ENCODE data around the gene CDKN2B-AS1. TPM values are rescaled to one million over a fixed set of nuclear protein-coding genes. Genes with fewer than 3 reads are reported as not detected.

Gene CDKN2B-AS1
- total RNA-seq, 1 experiment from 2014 or later = not detected

GRCh38 chr9:22033012-22033630, 38.5 kb downstream of the CDKN2B-AS1 start:
- H3K9me3 Mint-ChIP-seq = no peaks in the 10 kb centered on the region

More at GRCh38 chr9:22033012-22033630, 38.5 kb downstream of the CDKN2B-AS1 start:
- no peak overlapping the region for H2AFZ ChIP-seq (ENCODE audit: low read length)
- H3K4me1 Mint-ChIP-seq = peaks cover 5 to 9% of the 10 kb centered on the region in 2 experiments; a peak in 3 of 4 replicates
- WGBS (ENCODE audit: extremely low coverage, insufficient read length, low lambda C conversion rate) = no CpG with 5 or more reads among the region's 8 CpGs
- H3K27ac ChIP-seq (ENCODE audit: insufficient read length, low read depth, low read length) = no peak overlapping the region
- no peaks in the 10 kb centered on the region for H3K9me3 ChIP-seq (ENCODE audit: control insufficient read depth, low read depth, low read length)
- no peak overlapping the region for H3K27ac Mint-ChIP-seq
- DNase-seq = no peak
- H3K4me2 ChIP-seq (ENCODE audit: insufficient read depth, insufficient read length, low read length) = no peak overlapping the region
- H2BK15ac ChIP-seq (ENCODE audit: low read depth, low read length) = no peak overlapping the region
- H3K27me3 ChIP-seq (ENCODE audit: insufficient read depth, low read length) = no peaks in the 10 kb centered on the region
- H4K20me1 ChIP-seq (ENCODE audit: control insufficient read depth, insufficient read depth, insufficient read length) = no peaks in the 10 kb centered on the region
- H4K8ac ChIP-seq (replicated peaks; ENCODE audit: insufficient read length, low read depth, low read length) = no peak overlapping the region
- H3K56ac ChIP-seq (ENCODE audit: insufficient read length, low read depth, low read length) = no peak overlapping the region
- no peak overlapping the region for H2BK120ac ChIP-seq (ENCODE audit: low read depth, low read length, poor library complexity, severe bottlenecking)
- H3K27me3 Mint-ChIP-seq (ENCODE audit: low read depth) = no peaks in the 10 kb centered on the region; the same call in 1 of the 2 replicates
- H3K36me3 Mint-ChIP-seq (ENCODE audit: insufficient read depth in 1 of 3, low read depth in 3 of 3) = no peaks in the 10 kb centered on the region
- H3K9ac ChIP-seq (ENCODE audit: extremely low read depth, insufficient read length, low read length) = no peak overlapping the region
- H3K23ac ChIP-seq (ENCODE audit: insufficient read length, low read depth, low read length) = no peak overlapping the region
- H3K4me3 Mint-ChIP-seq = no peak overlapping the region
- H3K79me1 ChIP-seq (ENCODE audit: insufficient read depth, low read depth, low read length, poor library complexity, severe bottlenecking) = no peaks in the 10 kb centered on the region
- H3T11ph ChIP-seq (ENCODE audit: low read length) = no peak overlapping the region
- H2BK12ac ChIP-seq (ENCODE audit: insufficient read length, low read depth, low read length) = no peak overlapping the region
- H3K79me2 ChIP-seq (ENCODE audit: insufficient read depth, low read length) = no peaks in the 10 kb centered on the region
- H3K23me2 ChIP-seq (ENCODE audit: insufficient read length, low read depth, low read length, poor library complexity, severe bottlenecking) = no peaks in the 10 kb centered on the region
- no peak overlapping the region for H2BK20ac ChIP-seq (ENCODE audit: low read depth, low read length, poor library complexity, severe bottlenecking)
- H3K4ac ChIP-seq (ENCODE audit: low read depth, low read length) = no peak overlapping the region
- no peak overlapping the region for H2AK5ac ChIP-seq (ENCODE audit: insufficient read length, low read length)
- H2BK5ac ChIP-seq (ENCODE audit: insufficient read length, low read length) = no peak overlapping the region
- H3K14ac ChIP-seq (ENCODE audit: insufficient read depth, low read length) = no peak overlapping the region
- H4K91ac ChIP-seq (ENCODE audit: insufficient read length, low read depth, low read length) = no peak overlapping the region
- no peak overlapping the region for H4K5ac ChIP-seq (ENCODE audit: insufficient read length, low read depth, low read length)
- H3K18ac ChIP-seq (ENCODE audit: insufficient read length, low read depth, low read length) = no peak overlapping the region
- peaks cover 3% of the 10 kb centered on the region; the same call in 1 of the 2 replicates for H3K4me1 ChIP-seq (ENCODE audit: insufficient read depth, low read length)
- TF ChIP-seq CTCF (conservative IDR thresholded peaks at IDR 0.05) = no peak

Data from H9 (cell line).